ENCODE measurements around the gene ZNRF1. TPM values are rescaled to one million over a fixed set of nuclear protein-coding genes. Genes with fewer than 3 reads are reported as not detected.

The ZNRF1 gene
- total and polyA plus RNA-seq, 2 of the 13 experiments (the other 11 are each of a cell fraction or from before 2014, with no cell fraction given): 43.9 to 58.7 TPM

DNA sequence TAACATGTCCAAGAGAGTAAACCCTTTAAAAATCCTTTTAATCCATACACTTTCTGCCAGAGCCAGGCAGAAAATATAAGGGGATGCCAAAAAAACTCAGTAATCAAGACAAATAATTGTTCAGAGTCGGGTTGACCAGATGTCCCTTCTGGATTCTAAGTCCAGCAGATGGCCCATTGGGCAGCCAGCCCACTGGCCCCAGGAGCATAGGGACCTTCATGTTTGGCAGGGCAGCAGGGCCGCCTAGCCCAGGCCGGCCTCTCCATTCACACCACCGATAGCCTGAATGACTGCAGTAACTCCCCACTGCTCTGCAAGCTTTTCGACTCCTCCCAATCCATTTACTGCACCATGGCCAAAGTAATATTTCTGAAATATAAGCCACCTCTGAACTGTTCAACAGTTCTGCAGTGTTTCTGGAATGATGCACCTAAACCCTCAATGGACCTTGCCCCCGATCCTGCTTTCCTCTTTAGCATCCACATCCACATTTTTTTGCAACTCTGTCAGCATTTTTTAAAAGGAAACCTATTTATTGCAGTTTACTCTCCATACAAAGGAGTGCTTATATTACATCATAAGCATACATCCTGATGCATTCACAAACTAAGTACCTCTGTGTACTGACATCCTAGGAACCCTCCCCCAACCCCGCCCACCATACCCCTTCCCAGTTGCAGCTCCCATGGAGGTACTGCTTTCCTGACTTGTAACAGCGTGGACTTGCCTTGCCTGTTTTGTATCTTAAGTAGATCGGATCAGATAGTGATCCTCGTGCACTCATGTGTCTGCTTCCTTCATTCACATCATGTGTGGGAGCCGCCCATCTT lies 71.4 kb downstream of the ZNRF1 start (continued):
- TF ChIP-seq ZNF235 (CRISPR knock-in tag; IDR thresholded peaks at IDR 0.05; ENCODE audit: borderline replicate concordance): no peak
- TF ChIP-seq ZNF766 (CRISPR knock-in tag; IDR thresholded peaks at IDR 0.05; ENCODE audit: borderline replicate concordance): no peak
- no peak for TF ChIP-seq ZNF383 (CRISPR knock-in tag; IDR thresholded peaks at IDR 0.05; ENCODE audit: borderline replicate concordance)
- TF ChIP-seq STAT5B (CRISPR knock-in tag; IDR thresholded peaks at IDR 0.05): no peak
- no peak for TF ChIP-seq ZNF891 (CRISPR knock-in tag; IDR thresholded peaks at IDR 0.05)
- TF ChIP-seq RBM22 (optimal IDR thresholded peaks at IDR 0.05; ENCODE audit: low read length): peak; percentile 6
- TF ChIP-seq ETV6 (CRISPR knock-in tag; conservative IDR thresholded peaks at IDR 0.05): no peak
- no peak for TF ChIP-seq ZNF296 (CRISPR knock-in tag; conservative IDR thresholded peaks at IDR 0.05)
- no peak for TF ChIP-seq THAP9 (CRISPR knock-in tag; IDR thresholded peaks at IDR 0.05; ENCODE audit: borderline replicate concordance)
- peak; percentile 65; the same call in 1 of the 2 replicates for TF ChIP-seq ZSCAN5A (CRISPR knock-in tag; IDR thresholded peaks at IDR 0.05; ENCODE audit: borderline replicate concordance)
- TF ChIP-seq EZH2 (conservative IDR thresholded peaks at IDR 0.05; ENCODE audit: low read depth, low read length): no peak
- TF ChIP-seq SUZ12 (IDR thresholded peaks at IDR 0.05; ENCODE audit: low read depth, low read length): no peak
- TF ChIP-seq RBFOX2 (IDR thresholded peaks at IDR 0.05; ENCODE audit: low read depth, low read length): no peak
- no peak for TF ChIP-seq E2F5 (CRISPR knock-in tag; conservative IDR thresholded peaks at IDR 0.05)
- TF ChIP-seq NR2F2 (IDR thresholded peaks at IDR 0.05; ENCODE audit: borderline replicate concordance, low read depth): peak; percentile 51; the same call in 1 of the 2 replicates
- TF ChIP-seq, protein P1, sequence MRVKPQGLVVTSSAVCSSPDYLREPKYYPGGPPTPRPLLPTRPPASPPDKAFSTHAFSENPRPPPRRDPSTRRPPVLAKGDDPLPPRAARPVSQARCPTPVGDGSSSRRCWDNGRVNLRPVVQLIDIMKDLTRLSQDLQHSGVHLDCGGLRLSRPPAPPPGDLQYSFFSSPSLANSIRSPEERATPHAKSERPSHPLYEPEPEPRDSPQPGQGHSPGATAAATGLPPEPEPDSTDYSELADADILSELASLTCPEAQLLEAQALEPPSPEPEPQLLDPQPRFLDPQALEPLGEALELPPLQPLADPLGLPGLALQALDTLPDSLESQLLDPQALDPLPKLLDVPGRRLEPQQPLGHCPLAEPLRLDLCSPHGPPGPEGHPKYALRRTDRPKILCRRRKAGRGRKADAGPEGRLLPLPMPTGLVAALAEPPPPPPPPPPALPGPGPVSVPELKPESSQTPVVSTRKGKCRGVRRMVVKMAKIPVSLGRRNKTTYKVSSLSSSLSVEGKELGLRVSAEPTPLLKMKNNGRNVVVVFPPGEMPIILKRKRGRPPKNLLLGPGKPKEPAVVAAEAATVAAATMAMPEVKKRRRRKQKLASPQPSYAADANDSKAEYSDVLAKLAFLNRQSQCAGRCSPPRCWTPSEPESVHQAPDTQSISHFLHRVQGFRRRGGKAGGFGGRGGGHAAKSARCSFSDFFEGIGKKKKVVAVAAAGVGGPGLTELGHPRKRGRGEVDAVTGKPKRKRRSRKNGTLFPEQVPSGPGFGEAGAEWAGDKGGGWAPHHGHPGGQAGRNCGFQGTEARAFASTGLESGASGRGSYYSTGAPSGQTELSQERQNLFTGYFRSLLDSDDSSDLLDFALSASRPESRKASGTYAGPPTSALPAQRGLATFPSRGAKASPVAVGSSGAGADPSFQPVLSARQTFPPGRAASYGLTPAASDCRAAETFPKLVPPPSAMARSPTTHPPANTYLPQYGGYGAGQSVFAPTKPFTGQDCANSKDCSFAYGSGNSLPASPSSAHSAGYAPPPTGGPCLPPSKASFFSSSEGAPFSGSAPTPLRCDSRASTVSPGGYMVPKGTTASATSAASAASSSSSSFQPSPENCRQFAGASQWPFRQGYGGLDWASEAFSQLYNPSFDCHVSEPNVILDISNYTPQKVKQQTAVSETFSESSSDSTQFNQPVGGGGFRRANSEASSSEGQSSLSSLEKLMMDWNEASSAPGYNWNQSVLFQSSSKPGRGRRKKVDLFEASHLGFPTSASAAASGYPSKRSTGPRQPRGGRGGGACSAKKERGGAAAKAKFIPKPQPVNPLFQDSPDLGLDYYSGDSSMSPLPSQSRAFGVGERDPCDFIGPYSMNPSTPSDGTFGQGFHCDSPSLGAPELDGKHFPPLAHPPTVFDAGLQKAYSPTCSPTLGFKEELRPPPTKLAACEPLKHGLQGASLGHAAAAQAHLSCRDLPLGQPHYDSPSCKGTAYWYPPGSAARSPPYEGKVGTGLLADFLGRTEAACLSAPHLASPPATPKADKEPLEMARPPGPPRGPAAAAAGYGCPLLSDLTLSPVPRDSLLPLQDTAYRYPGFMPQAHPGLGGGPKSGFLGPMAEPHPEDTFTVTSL (CRISPR knock-in tag; IDR thresholded peaks at IDR 0.05; ENCODE audit: borderline replicate concordance): peak; percentile 76; the same call in 1 of the 2 replicates
- TF ChIP-seq ZNF17 (CRISPR knock-in tag; IDR thresholded peaks at IDR 0.05): no peak

Data from HepG2 (cell line).